Epithelial cell of proximal tubule (primary cell): Measurements from ENCODE around the gene UHRF1. TPM values are rescaled to one million over a fixed set of nuclear protein-coding genes. Genes with fewer than 3 reads are reported as not detected.
"Not testable (repeated sequence)": the region's sequence is repeated elsewhere in the genome, so short reads cannot be mapped to it uniquely, and the experiment has no call there.

Source experiments
- DNase-seq: peaks from one replicate; pipeline ENCODE4 v3.0.0-alpha.2; 2011; ENCODE audit warnings: low read depth
- H3K4me3 ChIP-seq: 2 replicates; pipeline ENCODE4 v1.5.1; 2011; ENCODE audit warnings: low read depth, mild to moderate bottlenecking, low read length
- total RNA-seq: library from RNA; depleted of rRNA; stranded (reverse); fragments of >200 nt; gene quantifications from 2 replicates; pipeline ENCODE4 v1.2.3, GENCODE V29; 2015
- TF ChIP-seq, protein P1 (sequence below): conservative IDR thresholded peaks from 2 replicates; pipeline ENCODE4 v1.5.1; 2012; ENCODE audit warnings: low read depth, mild to moderate bottlenecking, low read length

UHRF1 gene
- total RNA-seq, 1 donor from 2014 or later, result 81.5 TPM

DNA sequence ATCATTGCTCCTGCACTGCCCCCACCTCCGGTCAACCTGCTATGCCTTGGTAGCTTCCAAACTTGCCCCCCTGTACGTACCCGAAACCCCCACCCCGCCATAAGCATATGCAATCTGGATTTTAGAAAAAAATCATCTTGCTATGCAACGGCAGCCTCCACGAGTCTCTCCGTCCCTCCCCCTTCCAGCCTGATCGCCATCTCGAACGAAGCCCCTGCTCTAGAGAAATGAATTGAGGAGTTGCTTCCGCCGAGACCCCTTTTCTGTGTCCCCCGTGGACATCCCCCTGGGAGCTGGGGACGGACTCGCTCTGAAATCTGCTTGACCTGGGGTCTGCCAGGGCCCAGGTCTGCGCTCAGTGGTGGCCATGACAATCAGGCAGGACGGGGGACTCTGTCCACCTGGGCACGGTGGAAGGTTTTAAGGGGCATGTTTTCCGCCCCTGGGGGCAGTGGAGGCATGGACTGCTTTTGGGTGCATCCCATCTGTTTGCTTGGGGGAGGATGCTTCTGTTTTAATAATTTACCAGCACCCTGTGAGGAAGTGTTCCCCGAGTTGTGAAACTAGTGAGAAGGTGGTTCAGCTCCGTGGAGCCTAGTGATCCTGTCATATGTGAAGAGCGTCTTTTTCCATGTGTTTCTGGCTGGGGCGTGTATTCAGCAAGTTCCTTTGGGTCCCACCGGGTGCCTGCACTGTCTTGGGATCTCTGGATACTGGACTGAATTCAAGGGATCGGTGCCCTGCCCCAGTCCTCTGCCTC is 60.7 kb downstream of the UHRF1 start:
- no peak for DNase-seq
- H3K4me3 ChIP-seq, result peak overlapping the region; percentile 91
- TF ChIP-seq, protein P1, sequence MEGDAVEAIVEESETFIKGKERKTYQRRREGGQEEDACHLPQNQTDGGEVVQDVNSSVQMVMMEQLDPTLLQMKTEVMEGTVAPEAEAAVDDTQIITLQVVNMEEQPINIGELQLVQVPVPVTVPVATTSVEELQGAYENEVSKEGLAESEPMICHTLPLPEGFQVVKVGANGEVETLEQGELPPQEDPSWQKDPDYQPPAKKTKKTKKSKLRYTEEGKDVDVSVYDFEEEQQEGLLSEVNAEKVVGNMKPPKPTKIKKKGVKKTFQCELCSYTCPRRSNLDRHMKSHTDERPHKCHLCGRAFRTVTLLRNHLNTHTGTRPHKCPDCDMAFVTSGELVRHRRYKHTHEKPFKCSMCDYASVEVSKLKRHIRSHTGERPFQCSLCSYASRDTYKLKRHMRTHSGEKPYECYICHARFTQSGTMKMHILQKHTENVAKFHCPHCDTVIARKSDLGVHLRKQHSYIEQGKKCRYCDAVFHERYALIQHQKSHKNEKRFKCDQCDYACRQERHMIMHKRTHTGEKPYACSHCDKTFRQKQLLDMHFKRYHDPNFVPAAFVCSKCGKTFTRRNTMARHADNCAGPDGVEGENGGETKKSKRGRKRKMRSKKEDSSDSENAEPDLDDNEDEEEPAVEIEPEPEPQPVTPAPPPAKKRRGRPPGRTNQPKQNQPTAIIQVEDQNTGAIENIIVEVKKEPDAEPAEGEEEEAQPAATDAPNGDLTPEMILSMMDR, result no peak

DNA sequence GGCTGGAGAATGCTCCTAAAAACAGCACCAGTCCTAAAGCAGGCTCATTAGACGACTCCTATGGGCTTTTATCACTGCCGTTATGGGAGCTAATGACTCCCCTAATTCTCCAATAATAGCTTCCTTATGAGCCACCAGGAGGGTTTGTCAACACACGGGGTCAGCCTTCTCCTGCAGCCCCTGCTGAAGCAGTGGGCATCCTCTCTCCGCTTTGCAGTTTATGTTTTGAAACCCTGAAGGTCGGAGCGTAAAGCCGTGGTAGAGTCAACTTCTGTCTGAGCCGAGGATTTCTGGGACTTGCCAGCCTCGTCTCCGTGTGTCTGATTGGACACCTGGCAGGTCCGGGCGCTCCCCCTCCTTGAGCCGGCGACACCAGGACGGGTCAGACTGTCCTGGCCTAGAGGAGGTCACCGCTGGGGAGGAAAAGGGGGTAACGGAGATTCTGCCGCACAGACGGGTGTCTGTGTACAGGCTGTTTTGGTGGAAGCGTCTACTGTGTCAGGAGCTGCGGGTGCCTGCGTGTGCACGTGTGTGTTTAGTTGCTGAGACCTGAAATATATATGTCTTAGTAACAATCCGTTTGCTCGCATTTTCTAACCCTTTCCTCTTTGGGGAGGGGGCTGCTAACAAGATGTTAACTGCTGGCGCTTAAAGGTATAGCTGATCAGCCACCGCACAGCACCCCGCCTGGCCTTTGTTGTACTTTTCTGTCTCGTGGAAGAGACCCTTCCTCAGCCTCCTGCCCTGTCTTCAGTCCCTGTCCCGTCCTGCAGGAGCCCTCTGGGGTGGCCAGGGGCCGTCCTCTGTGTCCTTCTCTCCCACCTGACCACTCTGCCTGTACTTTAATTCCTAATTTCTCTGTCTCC is 61.5 kb downstream of the UHRF1 start:
- H3K4me3 ChIP-seq, result peak overlapping the region; percentile 91
- TF ChIP-seq, protein P1, result no peak
- DNase-seq, result no peak

- peak overlapping the region; percentile 91 for H3K4me3 ChIP-seq
- DNase-seq, result no peak
- TF ChIP-seq, protein P1, result no peak
Measured at GRCh38 chr19:4971424-4971793, 62.1 kb downstream of the UHRF1 start.

DNA sequence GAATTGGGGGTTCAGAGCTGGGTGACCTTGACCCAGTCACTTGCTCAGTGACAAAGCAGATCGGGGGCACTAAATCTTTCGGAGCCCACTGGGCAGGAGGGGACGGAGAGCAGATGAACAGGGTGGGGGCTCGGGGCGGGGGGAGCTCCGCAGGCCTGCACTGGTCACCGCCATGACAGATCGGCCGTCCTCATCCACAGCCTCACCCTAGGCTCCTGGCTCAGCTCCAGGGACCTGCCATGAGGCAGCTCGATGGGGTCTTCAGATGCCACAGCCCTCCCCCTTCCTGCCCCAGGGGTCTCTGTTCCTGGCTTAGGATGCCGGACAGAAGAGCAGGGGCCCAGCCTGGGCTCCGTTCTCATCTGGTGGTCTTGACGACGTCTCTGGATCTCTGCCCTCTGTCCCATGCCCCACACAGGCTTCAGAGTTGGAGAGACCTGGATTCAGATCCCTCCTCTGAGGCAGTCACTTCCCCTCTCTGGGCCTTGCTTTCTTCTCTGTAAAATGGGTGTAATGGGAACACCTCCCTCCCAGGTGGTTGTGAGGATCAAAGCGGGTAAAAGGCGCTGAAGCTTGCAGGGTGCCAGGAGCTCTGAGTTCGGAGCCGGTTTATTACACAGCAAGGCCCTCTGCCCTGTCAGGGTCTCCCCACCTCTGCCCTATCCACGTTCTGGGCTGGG is 62.7 kb downstream of the UHRF1 start:
- TF ChIP-seq, protein P1, result no peak

DNA sequence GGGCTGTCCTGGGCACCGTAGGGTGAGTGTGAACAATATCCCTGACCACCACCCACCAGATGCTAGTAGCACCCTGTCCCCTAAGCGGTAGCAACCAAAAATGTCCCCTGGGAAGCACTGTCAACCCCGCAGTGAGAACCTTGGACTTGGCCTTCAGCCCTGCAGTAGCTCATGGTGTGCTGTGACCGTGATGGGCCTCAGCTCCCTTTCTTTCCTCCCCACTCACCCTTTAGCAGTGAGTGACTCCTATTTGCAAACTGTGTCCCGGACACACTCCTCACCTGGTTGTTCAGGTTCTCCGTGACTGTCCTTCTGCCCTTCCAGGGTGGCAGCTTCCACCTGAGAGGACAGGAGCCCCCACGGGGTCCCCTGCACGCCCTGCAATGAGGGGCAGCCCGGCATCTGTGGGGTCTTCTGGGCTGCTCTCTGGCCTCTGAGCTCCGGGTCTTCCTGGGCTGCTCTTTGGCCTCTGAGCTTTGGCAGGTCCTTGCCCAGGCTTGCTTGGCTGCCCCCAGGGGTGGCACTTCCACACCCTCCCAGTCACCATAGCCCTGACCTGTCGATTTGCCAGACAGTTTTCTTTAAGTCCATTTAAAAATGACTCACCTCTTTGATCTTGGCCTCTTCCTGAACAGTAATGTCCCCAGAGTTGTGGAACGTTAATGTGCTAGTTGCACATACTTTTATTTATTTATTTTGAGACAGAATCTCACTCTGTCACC is 63.4 kb downstream of the UHRF1 start:
- TF ChIP-seq, protein P1, result no peak
- H3K4me3 ChIP-seq, result peak overlapping the region; percentile 26
- no peak for DNase-seq

More for the DNA sequence above, 62.7 kb downstream of the UHRF1 start:
- DNase-seq, result no peak
- peak overlapping the region; percentile 91 for H3K4me3 ChIP-seq

DNA sequence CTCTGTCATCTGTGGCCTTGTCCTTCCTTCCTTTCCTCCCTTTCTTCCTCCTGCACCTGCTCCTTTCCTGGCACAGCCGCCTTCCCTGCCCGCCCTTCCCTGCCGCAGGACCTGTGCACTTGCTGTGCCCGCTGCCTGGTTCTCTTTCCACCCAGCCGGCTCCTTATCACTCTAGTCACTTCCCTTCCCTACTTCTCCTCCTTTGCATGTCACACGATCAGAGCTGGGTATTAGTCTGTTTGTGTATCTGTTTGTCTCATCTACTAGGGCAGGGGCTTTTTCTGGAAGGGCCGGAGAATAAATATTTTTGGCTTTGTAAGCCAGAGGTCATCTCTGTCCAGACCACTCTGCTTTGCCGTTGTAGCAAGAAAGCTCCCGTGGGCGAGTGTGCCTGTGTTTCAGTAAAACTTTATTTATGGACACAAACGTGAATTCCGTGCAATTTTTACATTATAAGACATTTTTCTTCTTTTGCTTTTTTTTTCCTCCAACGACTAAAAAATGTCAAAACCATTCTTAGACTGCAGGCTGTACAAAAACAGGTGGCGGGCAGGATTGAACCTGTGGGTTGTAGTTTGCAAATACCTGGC is 65.7 kb downstream of the UHRF1 start:
- DNase-seq, result no peak
- TF ChIP-seq, protein P1, result no peak
- no peak overlapping the region for H3K4me3 ChIP-seq

DNA sequence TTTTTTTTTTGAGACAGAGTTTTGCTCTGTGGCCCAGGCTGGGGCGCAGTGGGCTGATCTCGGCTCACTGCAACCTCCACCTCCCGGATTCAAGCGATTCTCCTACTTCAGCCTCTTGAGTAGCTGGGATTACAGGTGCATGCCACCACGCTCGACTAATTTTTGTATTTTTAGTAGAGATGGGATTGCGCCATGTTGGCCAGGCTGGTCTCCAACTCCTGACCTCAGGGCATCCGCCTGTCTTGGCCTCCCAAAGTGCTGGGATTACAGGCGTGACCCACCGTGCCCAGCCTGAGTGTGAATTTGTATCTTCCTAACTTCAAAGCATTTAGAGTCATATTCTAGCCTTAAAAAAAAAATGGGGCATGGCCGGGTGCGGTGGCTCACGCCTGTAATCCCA is 66.3 kb downstream of the UHRF1 start:
- DNase-seq, H3K4me3 ChIP-seq: not testable (repeated sequence)
